Globus pallidus (tissue), 1 donor: ENCODE measurements around the gene FDX2.
"Not testable (repeated sequence)": the region's sequence is repeated elsewhere in the genome, so short reads cannot be mapped to it uniquely, and the experiment has no call there.

Experiments used
- DNase-seq: peaks from one replicate; pipeline ENCODE4 v3.0.0-alpha.2; 2015; ENCODE audit warnings: low spot score

The FDX2 gene

GRCh38 chr19:10315335-10316214, at the start of gene FDX2:
FDX2 (minus strand) TSS chr19:10316015; CDS start chr19:10315996, 19 bp downstream.
- peak; percentile 79 for DNase-seq

- no peak for DNase-seq
Measured at GRCh38 chr19:10365518-10365917, 49.7 kb upstream of the FDX2 start.

- peak; percentile 35 for DNase-seq
Measured at GRCh38 chr19:10364644-10365043, 48.8 kb upstream of the FDX2 start.

DNA sequence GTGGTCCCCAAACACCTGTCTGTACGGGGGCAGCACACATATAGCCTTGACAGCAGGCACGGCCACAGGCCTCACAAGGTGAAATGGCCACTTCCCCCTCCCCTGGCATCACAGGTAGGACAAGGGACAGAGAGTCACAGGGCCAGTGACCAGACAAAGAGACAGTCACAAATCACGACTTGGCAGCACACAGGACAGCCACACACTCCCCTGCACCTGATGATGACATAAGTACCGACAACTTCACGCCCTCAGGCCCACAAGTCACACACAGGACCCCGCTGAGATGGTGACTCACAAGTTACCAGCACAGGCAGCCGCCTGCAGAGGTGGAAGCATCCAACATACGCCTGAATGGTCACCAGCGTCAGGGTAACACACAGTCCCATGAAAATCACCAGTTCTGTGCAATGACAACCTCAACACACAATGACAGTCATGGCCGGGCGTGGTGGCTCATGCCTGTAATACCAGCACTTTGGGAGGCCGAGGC, 48.0 kb upstream of the FDX2 start:
- no peak for DNase-seq

GRCh38 chr19:10362259-10362658, 46.4 kb upstream of the FDX2 start:
- no peak for DNase-seq

DNA sequence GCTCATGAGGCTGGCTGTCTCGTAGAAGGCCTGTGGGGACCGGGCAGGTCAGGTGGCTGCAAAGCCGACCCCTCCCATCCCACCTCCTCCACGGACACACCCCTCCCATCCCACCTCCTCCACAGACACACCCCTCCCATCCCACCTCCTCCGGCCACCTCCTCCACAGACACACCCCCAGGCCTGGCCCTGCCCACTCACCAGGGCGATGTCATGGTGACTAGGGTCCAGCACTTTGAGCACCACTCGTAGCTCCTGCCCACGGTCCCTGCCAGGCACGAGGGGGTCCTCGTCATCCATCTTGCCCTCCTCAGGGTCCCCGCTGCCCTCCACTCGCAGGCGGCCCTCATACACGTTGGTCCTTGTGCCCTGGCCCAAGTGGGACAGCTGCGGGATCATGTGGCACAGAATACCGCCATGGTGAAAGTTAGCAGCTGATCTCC, 45.8 kb upstream of the FDX2 start:
- no peak for DNase-seq

- DNase-seq, result no peak
Measured at GRCh38 chr19:10356431-10356830, 40.6 kb upstream of the FDX2 start.

GRCh38 chr19:10353793-10354391, 38.1 kb upstream of the FDX2 start:
- DNase-seq, result no peak

- DNase-seq, result no peak
Measured at GRCh38 chr19:10352764-10353671, 37.2 kb upstream of the FDX2 start.

DNA sequence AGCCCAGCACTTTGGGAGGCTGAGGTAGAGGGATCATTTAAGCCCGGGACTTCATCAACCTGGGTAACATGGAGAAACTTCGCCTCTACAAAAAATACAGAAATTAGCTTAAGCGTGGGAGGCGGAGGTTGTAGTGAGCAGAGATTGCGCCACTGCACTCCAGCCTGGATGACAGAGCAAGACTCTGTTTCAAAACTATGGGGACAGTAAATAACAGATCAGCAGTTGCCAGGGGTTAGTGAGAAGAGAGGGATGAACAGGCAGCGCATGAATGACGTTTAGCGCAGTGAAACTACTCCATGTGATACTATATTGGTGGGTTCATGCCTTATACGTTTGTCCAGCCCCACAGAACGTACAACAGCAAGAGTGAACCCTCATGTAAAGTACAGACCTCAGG, 30.7 kb upstream of the FDX2 start:
- no peak for DNase-seq

DNA sequence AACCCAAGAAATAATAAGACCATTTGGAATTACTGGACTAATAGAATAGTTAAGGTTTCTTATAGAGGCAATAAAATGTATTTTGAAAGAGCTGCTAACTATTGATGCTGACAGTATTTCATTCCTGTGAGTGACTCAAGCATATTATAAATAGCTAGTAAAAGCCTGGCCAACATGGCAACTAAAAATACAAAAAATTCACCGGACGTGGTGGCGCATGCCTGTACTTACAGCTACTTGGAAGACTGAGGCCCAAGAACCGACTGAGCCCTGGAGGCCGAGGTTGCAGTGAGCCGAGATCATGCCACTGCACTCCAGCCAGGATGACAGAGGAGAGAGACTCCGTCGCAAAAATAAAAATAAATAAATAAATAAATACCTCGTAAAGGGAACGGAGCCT, 29.0 kb upstream of the FDX2 start:
- DNase-seq, result no peak

DNA sequence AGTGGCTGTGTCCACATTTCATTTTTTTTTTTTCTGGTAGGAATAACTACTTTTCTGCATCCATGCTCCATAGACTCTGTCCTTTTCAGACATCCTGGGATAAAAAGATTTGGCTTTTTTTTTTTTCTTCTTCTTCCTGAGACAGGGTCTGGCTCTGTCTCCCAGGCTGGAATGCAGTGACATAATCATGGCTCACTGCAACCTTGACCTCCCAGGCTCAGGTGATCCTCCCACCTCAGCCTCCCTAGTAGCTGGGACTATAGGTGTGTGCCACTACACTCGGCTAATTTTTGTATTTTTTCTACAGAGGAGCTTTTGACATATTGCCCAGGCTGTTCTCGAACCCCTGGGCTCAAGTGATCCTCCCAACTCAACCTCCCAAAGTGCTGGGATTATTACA, 27.7 kb upstream of the FDX2 start:
- DNase-seq, result no peak

DNA sequence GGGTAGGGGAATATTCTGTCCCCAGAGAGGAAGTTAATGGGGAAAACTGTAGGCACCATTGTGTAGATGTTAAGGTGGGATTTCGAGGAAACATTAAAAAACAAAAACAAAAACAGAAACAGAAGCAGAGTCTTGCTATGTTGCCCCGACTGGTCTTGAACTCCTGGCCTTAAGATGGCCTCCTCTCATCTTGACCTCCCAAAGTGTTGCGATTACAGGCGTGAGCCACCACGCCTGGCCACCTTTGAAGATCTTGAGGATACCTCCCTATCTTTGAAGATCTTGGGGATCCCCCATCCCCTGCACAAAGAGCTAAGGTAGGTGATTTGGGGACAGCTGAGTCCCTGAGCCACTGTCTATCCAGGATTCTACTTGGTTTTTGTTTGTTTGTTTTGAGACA, 24.2 kb upstream of the FDX2 start:
- DNase-seq, result no peak

- DNase-seq, result no peak
Measured at GRCh38 chr19:10339380-10339960, 23.7 kb upstream of the FDX2 start, which contains the start of gene ICAM3. ICAM3 (minus strand) TSS chr19:10339624; CDS start chr19:10339614, 10 bp downstream.

DNA sequence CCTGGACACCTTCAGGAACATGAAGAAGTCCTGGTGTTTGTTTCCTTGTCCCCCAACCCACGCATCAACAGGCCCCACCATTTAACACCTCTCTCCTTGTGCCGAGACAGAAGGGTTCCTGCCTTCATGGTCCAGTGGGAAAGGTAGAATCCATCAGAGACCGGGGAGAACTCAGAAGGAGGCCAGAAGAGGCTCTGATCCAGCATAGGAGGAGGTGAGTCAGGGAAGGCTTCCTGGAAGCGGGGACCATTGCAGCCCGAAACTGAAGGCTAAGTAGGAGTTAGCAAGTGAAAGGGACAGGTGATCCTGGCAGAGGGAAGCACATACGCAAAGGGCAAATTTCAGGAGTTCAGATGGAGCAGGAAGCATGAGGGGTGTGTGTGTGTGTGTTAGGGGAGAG, 23.1 kb upstream of the FDX2 start:
- no peak for DNase-seq

- not testable (repeated sequence) for DNase-seq
Measured at GRCh38 chr19:10336725-10337124, 20.9 kb upstream of the FDX2 start.

- DNase-seq, result no peak
Measured at GRCh38 chr19:10335352-10335985, 19.7 kb upstream of the FDX2 start.

DNA sequence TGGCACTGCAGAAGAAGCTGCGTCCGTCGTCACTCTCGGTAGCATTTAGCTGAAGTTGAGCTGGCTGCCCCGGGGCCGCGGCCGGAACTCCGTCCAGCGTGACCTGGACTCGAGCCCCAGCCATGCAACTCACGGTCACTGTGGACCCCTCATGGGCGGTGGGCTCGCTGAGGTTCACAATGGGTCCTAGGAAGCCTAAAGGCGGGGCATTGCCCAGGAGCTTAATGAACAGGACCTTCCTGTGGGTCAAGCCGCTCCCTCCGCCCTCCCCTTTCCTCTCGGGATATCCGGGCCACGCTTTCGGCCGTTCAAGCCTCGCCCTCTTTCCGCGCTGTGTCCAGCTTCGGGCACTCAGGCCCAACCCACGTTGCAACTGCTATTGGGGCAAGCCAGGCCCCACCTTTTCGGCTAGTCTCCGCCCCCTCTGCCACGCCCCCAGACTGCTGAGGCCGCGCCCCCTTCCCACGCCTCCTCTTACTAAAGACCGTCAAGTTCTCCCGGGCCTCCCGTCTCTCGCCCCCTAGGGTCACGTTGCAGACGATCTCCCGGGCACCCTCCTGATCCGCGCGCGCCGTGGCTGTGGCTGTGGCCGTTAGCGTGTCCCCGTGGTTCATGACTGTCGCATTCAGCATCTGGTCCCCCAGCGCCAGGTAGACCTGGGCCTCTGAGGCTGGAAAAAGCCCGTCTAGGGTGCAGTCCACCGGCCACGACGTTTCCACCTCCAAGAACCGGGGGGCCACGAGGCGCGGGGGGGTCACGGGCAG, 19.0 kb upstream of the FDX2 start:
- DNase-seq, result peak; percentile 73

- no peak for DNase-seq
Measured at GRCh38 chr19:10333758-10334587, 18.2 kb upstream of the FDX2 start.
